Type B pancreatic cell (in vitro differentiated cells): ENCODE results near the gene PITRM1. TPM values are rescaled to one million over a fixed set of nuclear protein-coding genes. Genes with fewer than 3 reads are reported as not detected.

Experiments
- DNase-seq: peaks from one replicate; pipeline ENCODE4 v3.0.0; 2021; ENCODE audit warnings: mixed read lengths; ENCODE audit not compliant: unreplicated experiment; ENCODE audit errors: extremely low spot score
- H3K27ac Mint-ChIP-seq: 2 replicates; pipeline ENCODE4 v1.8.0; 2021; ENCODE audit warnings: mild to moderate bottlenecking, mixed read lengths
- H3K27me3 Mint-ChIP-seq: 2 replicates; pipeline ENCODE4 v1.8.0; 2021; ENCODE audit warnings: mixed read lengths
- H3K36me3 Mint-ChIP-seq: 2 replicates; pipeline ENCODE4 v1.8.0; 2021; ENCODE audit warnings: mixed read lengths
- H3K4me1 Mint-ChIP-seq: one replicate; pipeline ENCODE4 v1.8.0; 2021; ENCODE audit warnings: mixed read lengths; ENCODE audit not compliant: unreplicated experiment
- H3K4me3 Mint-ChIP-seq: 2 replicates; pipeline ENCODE4 v1.8.0; 2021; ENCODE audit warnings: mild to moderate bottlenecking, mixed read lengths
- H3K9me3 Mint-ChIP-seq: 2 replicates; pipeline ENCODE4 v1.8.0; 2021; ENCODE audit warnings: mixed read lengths
- total RNA-seq: library from RNA; stranded (reverse); gene quantifications from 2 replicates; pipeline ENCODE4 v1.2.1, GENCODE V29; 2021; ENCODE audit warnings: low replicate concordance
- TF ChIP-seq, protein P1 (sequence below): fragments of 200-600 bp; sonication (generic); conservative IDR thresholded peaks from 2 replicates; pipeline ENCODE4 v1.5.0; 2021; ENCODE audit warnings: antibody characterized with exemption, mild to moderate bottlenecking

PITRM1 gene
- total RNA-seq, 1 donor from 2014 or later = 62.3 TPM

GRCh38 chr10:3159152-3159551, 13.4 kb downstream of the PITRM1 start:
- no peaks in the 10 kb centered on the region for H3K4me1 Mint-ChIP-seq
- TF ChIP-seq, protein P1, sequence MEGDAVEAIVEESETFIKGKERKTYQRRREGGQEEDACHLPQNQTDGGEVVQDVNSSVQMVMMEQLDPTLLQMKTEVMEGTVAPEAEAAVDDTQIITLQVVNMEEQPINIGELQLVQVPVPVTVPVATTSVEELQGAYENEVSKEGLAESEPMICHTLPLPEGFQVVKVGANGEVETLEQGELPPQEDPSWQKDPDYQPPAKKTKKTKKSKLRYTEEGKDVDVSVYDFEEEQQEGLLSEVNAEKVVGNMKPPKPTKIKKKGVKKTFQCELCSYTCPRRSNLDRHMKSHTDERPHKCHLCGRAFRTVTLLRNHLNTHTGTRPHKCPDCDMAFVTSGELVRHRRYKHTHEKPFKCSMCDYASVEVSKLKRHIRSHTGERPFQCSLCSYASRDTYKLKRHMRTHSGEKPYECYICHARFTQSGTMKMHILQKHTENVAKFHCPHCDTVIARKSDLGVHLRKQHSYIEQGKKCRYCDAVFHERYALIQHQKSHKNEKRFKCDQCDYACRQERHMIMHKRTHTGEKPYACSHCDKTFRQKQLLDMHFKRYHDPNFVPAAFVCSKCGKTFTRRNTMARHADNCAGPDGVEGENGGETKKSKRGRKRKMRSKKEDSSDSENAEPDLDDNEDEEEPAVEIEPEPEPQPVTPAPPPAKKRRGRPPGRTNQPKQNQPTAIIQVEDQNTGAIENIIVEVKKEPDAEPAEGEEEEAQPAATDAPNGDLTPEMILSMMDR = no peak
- no peaks in the 10 kb centered on the region for H3K27me3 Mint-ChIP-seq
- no peak overlapping the region for H3K27ac Mint-ChIP-seq
- H3K9me3 Mint-ChIP-seq = no peaks in the 10 kb centered on the region
- H3K4me3 Mint-ChIP-seq = no peak overlapping the region
- DNase-seq = no peak
- peaks cover 56% of the 10 kb centered on the region for H3K36me3 Mint-ChIP-seq

DNA sequence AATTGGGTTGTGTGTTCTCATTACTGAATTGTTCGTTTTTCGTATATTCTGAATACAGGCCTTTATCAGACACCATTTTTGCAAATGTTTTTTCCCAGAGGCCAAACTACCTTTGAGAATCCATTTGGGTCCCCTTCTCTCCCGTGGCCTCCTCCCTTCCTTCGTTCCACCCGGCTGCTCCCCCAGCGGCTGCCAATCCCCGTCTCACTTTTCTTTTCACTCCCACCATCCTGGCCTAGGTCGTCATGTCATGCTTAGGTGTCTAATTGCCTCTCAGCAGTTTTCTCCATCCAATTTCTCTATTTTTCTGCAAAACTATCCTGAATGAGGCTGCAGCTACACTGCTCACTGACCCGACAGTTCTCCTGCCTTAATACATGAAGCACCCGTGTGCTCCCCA, 17.9 kb downstream of the PITRM1 start:
- Mint-ChIP-seq H3K27ac (no peak overlapping the region), H3K27me3 (no peaks in the 10 kb centered on the region), H3K4me1 (no peaks in the 10 kb centered on the region), H3K4me3 (no peak overlapping the region), H3K9me3 (no peaks in the 10 kb centered on the region), H3K36me3 (peaks cover 47% of the 10 kb centered on the region)
- TF ChIP-seq, protein P1 = no peak
- DNase-seq = no peak

DNA sequence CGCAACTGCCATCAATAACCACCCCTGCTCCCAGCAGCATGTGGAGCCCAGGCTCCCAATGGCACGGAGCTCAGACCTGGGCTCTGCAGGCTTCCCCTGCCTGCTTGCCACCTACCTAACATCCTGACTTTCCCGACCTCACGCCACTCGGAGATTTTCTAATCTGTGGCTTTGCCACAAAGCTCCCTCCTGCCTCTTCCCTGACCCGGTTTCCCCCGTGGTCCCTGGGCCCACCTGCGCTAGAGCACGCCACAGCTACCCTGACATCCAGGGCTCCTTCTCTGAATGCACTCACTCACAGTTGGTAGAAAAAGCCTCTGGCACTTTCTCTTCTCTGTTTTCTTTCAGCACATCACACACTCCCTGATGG, 20.0 kb downstream of the PITRM1 start:
- Mint-ChIP-seq H3K27ac (no peak overlapping the region), H3K36me3 (peaks cover 43% of the 10 kb centered on the region), H3K4me1 (no peaks in the 10 kb centered on the region), H3K4me3 (no peak overlapping the region), H3K9me3 (no peaks in the 10 kb centered on the region), H3K27me3 (no peaks in the 10 kb centered on the region)
- TF ChIP-seq, protein P1 = no peak
- no peak for DNase-seq

GRCh38 chr10:3151889-3152565, 20.6 kb downstream of the PITRM1 start:
- H3K27me3 Mint-ChIP-seq = no peaks in the 10 kb centered on the region
- no peak overlapping the region for H3K27ac Mint-ChIP-seq
- no peak overlapping the region for H3K4me3 Mint-ChIP-seq
- H3K4me1 Mint-ChIP-seq = no peaks in the 10 kb centered on the region
- no peak for DNase-seq
- TF ChIP-seq, protein P1 = no peak
- peaks cover 42% of the 10 kb centered on the region for H3K36me3 Mint-ChIP-seq
- no peaks in the 10 kb centered on the region for H3K9me3 Mint-ChIP-seq

DNA sequence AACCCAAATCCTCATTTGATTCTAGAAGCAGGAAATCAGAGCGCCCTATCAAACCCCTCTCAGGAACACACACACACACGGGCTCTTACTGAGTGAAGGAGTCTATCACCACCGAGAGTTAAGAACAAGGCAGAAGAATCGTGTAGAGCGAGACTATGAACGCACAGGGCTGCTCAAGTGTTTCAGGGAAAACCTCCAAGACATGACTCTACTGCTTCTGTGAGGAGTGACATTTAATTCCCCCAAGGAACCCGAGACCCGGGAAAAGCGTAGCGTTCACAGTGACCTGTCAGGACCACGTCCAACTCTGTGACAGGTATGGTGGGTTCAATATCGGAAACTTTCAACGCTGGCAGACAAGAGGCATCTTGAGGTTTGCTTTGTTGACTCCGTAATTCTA, 21.6 kb downstream of the PITRM1 start:
- Mint-ChIP-seq H3K27ac (no peak overlapping the region), H3K27me3 (no peaks in the 10 kb centered on the region), H3K9me3 (no peaks in the 10 kb centered on the region), H3K4me3 (no peak overlapping the region), H3K36me3 (peaks cover 41% of the 10 kb centered on the region), H3K4me1 (no peaks in the 10 kb centered on the region)
- no peak for DNase-seq
- TF ChIP-seq, protein P1 = no peak
